Fibroblast of skin of scalp (primary cell): ENCODE measurements around the gene RGS13. TPM values are rescaled to one million over a fixed set of nuclear protein-coding genes. Genes with fewer than 3 reads are reported as not detected.
A peak's percentile ranks its signal among the peaks of the same experiment; 100 is the strongest.

Source experiments
- DNase-seq: peaks from one replicate; pipeline ENCODE4 v3.0.0-alpha.2; 2013
- polyA plus RNA-seq, 2 experiments: library from polyadenylated mRNA; unstranded; fragments of 120-200 nt; gene quantifications; one replicate each; pipeline ENCODE4 v1.2.1, GENCODE V29; 2013; ENCODE audit not compliant: insufficient read length in 2 of 2

Gene RGS13
- not detected for polyA plus RNA-seq (2013, experiment 1 of 2; ENCODE audit: insufficient read length)
- not detected for polyA plus RNA-seq (2013, experiment 2 of 2; ENCODE audit: insufficient read length)

- DNase-seq = no peak
Observed at GRCh38 chr1:192635939-192636338, at the start of gene RGS13. Gene RGS13, plus strand, starts transcription at chr1:192636147. Its CDS starts 8,188 bp downstream, at chr1:192644335.

GRCh38 chr1:192587386-192588266 is 48.3 kb upstream of the RGS13 start:
- DNase-seq = no peak

- DNase-seq = peak; percentile 8
Observed at GRCh38 chr1:192588546-192588945, 47.4 kb upstream of the RGS13 start.

GRCh38 chr1:192589813-192590212 is 46.1 kb upstream of the RGS13 start:
- no peak for DNase-seq

GRCh38 chr1:192592517-192592916 is 43.4 kb upstream of the RGS13 start:
- no peak for DNase-seq

- DNase-seq = no peak
Observed at GRCh38 chr1:192592981-192593708, 42.8 kb upstream of the RGS13 start.

- no peak for DNase-seq
Observed at GRCh38 chr1:192595299-192595698, 40.6 kb upstream of the RGS13 start.

- no peak for DNase-seq
Observed at GRCh38 chr1:192598589-192598988, 37.4 kb upstream of the RGS13 start.

- no peak for DNase-seq
Observed at GRCh38 chr1:192600275-192600674, 35.7 kb upstream of the RGS13 start.

- no peak for DNase-seq
Observed at GRCh38 chr1:192601143-192601542, 34.8 kb upstream of the RGS13 start.

- DNase-seq = no peak
Observed at GRCh38 chr1:192601567-192601966, 34.4 kb upstream of the RGS13 start.

GRCh38 chr1:192602757-192603156 is 33.2 kb upstream of the RGS13 start:
- no peak for DNase-seq

- no peak for DNase-seq
Observed at GRCh38 chr1:192603218-192603787, 32.6 kb upstream of the RGS13 start.

- DNase-seq = no peak
Observed at GRCh38 chr1:192604979-192605620, 30.8 kb upstream of the RGS13 start.

GRCh38 chr1:192608671-192609070 is 27.3 kb upstream of the RGS13 start:
- DNase-seq = no peak

- no peak for DNase-seq
Observed at GRCh38 chr1:192609110-192610079, 26.6 kb upstream of the RGS13 start.

GRCh38 chr1:192610112-192610889 is 25.6 kb upstream of the RGS13 start:
- peak; percentile 34 for DNase-seq

GRCh38 chr1:192615055-192615454 is 20.9 kb upstream of the RGS13 start:
- no peak for DNase-seq

GRCh38 chr1:192620071-192620635 is 15.8 kb upstream of the RGS13 start:
- no peak for DNase-seq
